Endothelial cell of umbilical vein (primary cell): Measurements from ENCODE around the gene CD276. TPM values are rescaled to one million over a fixed set of nuclear protein-coding genes. Genes with fewer than 3 reads are reported as not detected.

Experiments
- BruUV-seq: library from RNA; stranded (reverse); fragments of 400-500 nt; replicated peaks from 2 replicates; lab custom pipeline; 2021; lab: Mats Ljungman, UMichigan
- CTCF ChIA-PET: fragments of 300-600, 350-600 bp; sonication (Branson Sonifier 250); formaldehyde crosslinking; loops from one replicate; lab custom pipeline; 2021; ENCODE audit warnings: antibody characterized with exemption, inconsistent platforms; lab: Charles Lee
- POLR2A ChIA-PET: fragments of 300-600, 350-600 bp; sonication (Branson Sonifier 250); formaldehyde crosslinking; loops from one replicate; lab custom pipeline; 2021; ENCODE audit warnings: antibody characterized with exemption, inconsistent platforms; lab: Charles Lee
- DNase-seq: peaks from one replicate; pipeline ENCODE4 v3.0.0-alpha.2; 2011; ENCODE audit warnings: low read depth, low spot score
- FAIRE-seq: peaks from 2 replicates; lab custom pipeline; 2011; peaks lifted over from hg19 to GRCh38; lab: Jason Lieb, UNC
- H2AFZ ChIP-seq: 2 replicates; pipeline ENCODE4 v1.6.0; 2012; ENCODE audit warnings: low read depth, low read length, control low read depth, inconsistent platforms
- H3K27ac ChIP-seq: 2 replicates; pipeline ENCODE4 v1.5.1; 2011; ENCODE audit warnings: low read depth, mild to moderate bottlenecking, control low read depth, low read length, moderate library complexity; ENCODE audit not compliant: insufficient read depth
- H3K27me3 ChIP-seq, 2 experiments: 2 replicates each; pipeline versions ENCODE4 v1.6.0 to v1.6.1; 2011; ENCODE audit warnings: low read length in 2 of 2, mixed read lengths in 1 of 2; ENCODE audit not compliant: control insufficient read depth in 2 of 2, insufficient read depth in 2 of 2
- H3K36me3 ChIP-seq, 2 experiments: 2 replicates in 1 of 2; 3 replicates in 1 of 2; pipeline ENCODE4 v1.5.1; 2011; ENCODE audit warnings: low read length in 2 of 2, mild to moderate bottlenecking in 1 of 2, moderate library complexity in 1 of 2; ENCODE audit not compliant: control insufficient read depth in 2 of 2, insufficient read depth in 2 of 2; ENCODE audit errors: extremely low read depth in 1 of 2
- H3K4me1 ChIP-seq: 3 replicates; pipeline ENCODE4 v1.5.1; 2011; ENCODE audit warnings: mild to moderate bottlenecking, low read length; ENCODE audit not compliant: control insufficient read depth, insufficient read depth; ENCODE audit errors: extremely low read depth
- H3K4me2 ChIP-seq: 2 replicates; pipeline ENCODE4 v1.6.1; 2011; ENCODE audit warnings: low read length, control low read depth, mixed read lengths; ENCODE audit not compliant: insufficient read depth
- H3K4me3 ChIP-seq, 3 experiments: fragments of 200-600 bp in 1 of 3; sonication (generic), shearing (Covaris generic) in 1 of 3; replicated peaks in 1 of 3; 2 replicates each; pipeline ENCODE4 v1.5.1; 2011 to 2016; ENCODE audit warnings: control low read depth in 3 of 3, low read length in 3 of 3, mild to moderate bottlenecking in 2 of 3, inconsistent platforms in 1 of 3, low read depth in 1 of 3, moderate library complexity in 1 of 3; ENCODE audit not compliant: insufficient read depth in 1 of 3
- H3K79me2 ChIP-seq: 2 replicates; pipeline ENCODE4 v1.6.0; 2012; ENCODE audit warnings: low read length, inconsistent platforms; ENCODE audit not compliant: control insufficient read depth, insufficient read depth
- H3K9ac ChIP-seq: replicated peaks from 2 replicates; pipeline ENCODE3; 2011; ENCODE audit warnings: low read length, control low read depth; ENCODE audit not compliant: insufficient read depth; ENCODE audit errors: extremely low read depth
- H3K9me1 ChIP-seq: replicated peaks from 3 replicates; pipeline ENCODE4 v1.6.0; 2011; ENCODE audit warnings: mild to moderate bottlenecking, low read length; ENCODE audit not compliant: control insufficient read depth, insufficient read depth; ENCODE audit errors: extremely low read depth
- H3K9me3 ChIP-seq: replicated peaks from 2 replicates; pipeline ENCODE4 v1.5.1; 2012; ENCODE audit warnings: low read length, inconsistent platforms; ENCODE audit not compliant: control insufficient read depth, insufficient read depth
- H4K20me1 ChIP-seq: replicated peaks from 2 replicates; pipeline ENCODE3; 2011; ENCODE audit warnings: mild to moderate bottlenecking, low read length; ENCODE audit not compliant: control insufficient read depth, insufficient read depth; ENCODE audit errors: extremely low read depth
- CTCF ChIP-seq, 2 donors: IDR thresholded peaks; 1 replicate in 1 of 2; 2 replicates in 1 of 2; pipeline ENCODE4 v1.5.1; 2011; ENCODE audit warnings: low read length in 2 of 2, mild to moderate bottlenecking in 2 of 2, moderate library complexity in 2 of 2, control low read depth in 1 of 2, inconsistent platforms in 1 of 2, low read depth in 1 of 2; ENCODE audit not compliant: insufficient read depth in 1 of 2; ENCODE audit errors: extremely low read depth in 1 of 2
- EZH2 ChIP-seq: IDR thresholded peaks from 2 replicates; pipeline ENCODE4 v1.6.1; 2012; ENCODE audit warnings: borderline replicate concordance, low read depth, mild to moderate bottlenecking, moderate library complexity, low read length, inconsistent platforms; ENCODE audit not compliant: severe bottlenecking
- FOS ChIP-seq: IDR thresholded peaks from 2 replicates; pipeline ENCODE4 v1.6.1; 2011; ENCODE audit warnings: mild to moderate bottlenecking, low read length, moderate library complexity, borderline replicate concordance; ENCODE audit not compliant: insufficient read depth
- GATA2 ChIP-seq: IDR thresholded peaks from 2 replicates; pipeline ENCODE4 v1.7.0; 2011; ENCODE audit warnings: low read depth, mild to moderate bottlenecking, moderate library complexity, mixed read lengths, low read length; ENCODE audit not compliant: insufficient read length, insufficient read depth
- JUN ChIP-seq: IDR thresholded peaks from 2 replicates; pipeline ENCODE4 v1.6.1; 2011; ENCODE audit warnings: borderline replicate concordance, low read depth; ENCODE audit not compliant: insufficient read length, insufficient read depth
- MYC ChIP-seq: IDR thresholded peaks from one replicate; pipeline ENCODE4 v1.6.1; 2011; ENCODE audit warnings: mild to moderate bottlenecking, low read depth, low read length
- dilution Hi-C: fragments of 300-500 bp; cut with MboI; formaldehyde crosslinking; loops from one replicate; pipeline ENCODE4 v1.15.0; 2019; ENCODE audit warnings: low sequenced_read_pairs; ENCODE audit not compliant: extremely low pct_ligation_motif_present
- intact Hi-C: fragments of 100-400 bp; cut with micrococcal nuclease; formaldehyde crosslinking; loops from one replicate; pipeline ENCODE4 v1.10.0; 2022
- polyA plus RNA-seq, 4 experiments: library from polyadenylated mRNA; depleted of rRNA in 3 of 4; stranded (reverse) in 3 of 4; unstranded in 1 of 4; fragments of >200 nt; gene quantifications; 2 replicates each; pipeline versions ENCODE4 v1.2.1 to v1.2.3, GENCODE V29; 2011 to 2012; ENCODE audit warnings: missing spikeins in 1 of 4
- total RNA-seq: library from RNA; stranded (reverse); gene quantifications from 2 replicates; pipeline ENCODE4 v1.2.3, GENCODE V29; 2021
- TF ChIP-seq, protein P1 (sequence below): IDR thresholded peaks from 2 replicates; pipeline ENCODE4 v1.6.1; 2011; ENCODE audit not compliant: insufficient read depth, insufficient read length

Gene CD276
- total and polyA plus RNA-seq, 2 donors (not counting 3 experiments of a cell fraction or from before 2014, with no cell fraction given) = 73.6 to 85.7 TPM

- intact Hi-C loops (no loop called here), dilution Hi-C loops (no loop called here)
- Histone ChIP-seq H3K4me2 (no peak overlapping the region), H3K27ac (no peak overlapping the region), H2AFZ (no peak overlapping the region), H3K9ac (no peak overlapping the region), H3K79me2 (no peaks in the 10 kb centered on the region), H3K9me3 (no peaks in the 10 kb centered on the region), H3K4me3 (no peak overlapping the region), H4K20me1 (no peaks in the 10 kb centered on the region), H3K4me1 (no peaks in the 10 kb centered on the region), H3K36me3 (no peaks in the 10 kb centered on the region), H3K9me1 (no peaks in the 10 kb centered on the region), H3K27me3 (peaks cover 24 to 32% of the 10 kb centered on the region in 2 experiments)
- BruUV-seq = no TSS peak
- ChIA-PET CTCF (no interaction called here), POLR2A (no interaction called here)
- TF ChIP-seq CTCF (IDR thresholded peaks at IDR 0.05; ENCODE audit: extremely low read depth in 1 of 2, insufficient read depth in 1 of 2, low read depth in 1 of 2, low read length in 2 of 2) = no peak
- DNase-seq (no peak), FAIRE-seq (no peak)
Observed at GRCh38 chr15:73751511-73751898, 67.3 kb downstream of the CD276 start.

DNA sequence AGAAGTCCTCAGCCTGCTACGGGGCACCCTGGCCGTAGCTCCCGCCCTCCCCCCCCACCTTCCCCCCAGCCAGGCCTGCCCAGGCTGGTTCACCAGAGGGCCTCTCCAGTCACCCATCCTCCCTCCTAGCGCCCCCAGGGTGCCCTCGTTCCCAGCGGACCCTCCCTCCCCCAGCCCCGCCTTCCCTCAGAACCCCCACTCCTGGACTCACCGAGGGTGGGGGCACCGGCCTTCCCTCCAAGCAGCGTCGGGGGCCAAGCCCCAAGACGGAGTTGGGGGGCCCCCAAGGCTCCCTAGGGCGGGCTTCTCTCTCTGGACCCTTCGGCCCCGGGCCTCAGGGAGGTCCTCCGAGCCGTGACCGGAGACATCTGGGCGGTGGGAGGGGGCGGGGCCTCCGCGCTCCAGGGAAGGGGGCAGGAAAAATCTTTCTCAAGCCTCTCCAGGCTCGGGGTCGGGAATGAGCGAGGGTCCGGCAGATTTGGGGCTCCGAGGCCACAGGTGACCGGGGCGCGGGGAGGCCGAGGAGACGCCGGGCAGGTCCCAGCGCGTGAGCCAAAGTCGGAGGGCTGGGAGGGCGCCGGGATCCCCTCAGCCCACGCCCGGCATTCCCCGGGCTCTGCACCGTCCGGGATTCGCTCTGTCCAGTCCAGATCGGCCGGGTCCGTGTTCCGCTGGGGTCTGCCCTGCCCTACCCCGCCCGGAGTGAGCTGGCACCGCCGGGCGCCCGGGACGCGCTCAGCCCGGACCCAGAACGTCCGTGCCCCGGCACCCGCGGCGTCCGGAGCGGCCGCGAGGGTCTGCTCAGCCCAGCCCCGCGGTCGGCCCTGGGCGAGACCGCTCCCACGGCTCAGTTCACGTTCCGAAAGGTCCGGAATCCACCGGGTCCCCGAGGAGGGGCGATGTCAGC is 68.0 kb downstream of the CD276 start:
- no peak overlapping the region for H3K27ac ChIP-seq
- dilution Hi-C loops = no loop called here
- TF ChIP-seq, protein P1, sequence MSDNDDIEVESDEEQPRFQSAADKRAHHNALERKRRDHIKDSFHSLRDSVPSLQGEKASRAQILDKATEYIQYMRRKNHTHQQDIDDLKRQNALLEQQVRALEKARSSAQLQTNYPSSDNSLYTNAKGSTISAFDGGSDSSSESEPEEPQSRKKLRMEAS = no peak
- TF ChIP-seq MYC = no peak
- TF ChIP-seq FOS = no peak
- TF ChIP-seq GATA2 = no peak
- peak; percentile 79 for TF ChIP-seq EZH2
- TF ChIP-seq JUN = no peak
- no peaks in the 10 kb centered on the region for H3K9me3 ChIP-seq
- no peak overlapping the region for H3K9ac ChIP-seq
- no TSS peak for BruUV-seq
- peak overlapping the region in 1 of 3 experiments; percentile 27 for H3K4me3 ChIP-seq
- no peaks in the 10 kb centered on the region for H4K20me1 ChIP-seq
- H3K4me1 ChIP-seq = no peaks in the 10 kb centered on the region
- DNase-seq = no peak
- no peak for FAIRE-seq
- intact Hi-C loops = no loop called here
- H3K27me3 ChIP-seq = peaks cover 25 to 27% of the 10 kb centered on the region in 2 experiments
- CTCF ChIA-PET = no interaction called here
- no peaks in the 10 kb centered on the region for H3K79me2 ChIP-seq
- POLR2A ChIA-PET = no interaction called here
- no peaks in the 10 kb centered on the region for H3K36me3 ChIP-seq
- H2AFZ ChIP-seq = no peak overlapping the region
- H3K4me2 ChIP-seq = peak overlapping the region; percentile 37
- no peaks in the 10 kb centered on the region for H3K9me1 ChIP-seq
